Fibroblast of mammary gland (primary cell): ENCODE data around the gene MSI2.

Experiments
- DNase-seq: peaks from one replicate; pipeline ENCODE4 v3.0.0-alpha.2; 2010; ENCODE audit warnings: low read depth
- H3K4me3 ChIP-seq: 2 replicates; pipeline ENCODE4 v1.5.1; 2011; ENCODE audit warnings: low read depth, mild to moderate bottlenecking, low read length, moderate library complexity; ENCODE audit not compliant: control insufficient read depth
- CTCF ChIP-seq: conservative IDR thresholded peaks from 2 replicates; pipeline ENCODE4 v1.5.1; 2011; ENCODE audit warnings: low read depth, low read length, inconsistent platforms; ENCODE audit not compliant: control insufficient read depth, insufficient read depth

The MSI2 gene

GRCh38 chr17:57487573-57487972 is 231.2 kb downstream of the MSI2 start:
- no peak for DNase-seq
- H3K4me3 ChIP-seq, result no peak overlapping the region
- no peak for TF ChIP-seq CTCF

- TF ChIP-seq CTCF, result no peak
- DNase-seq, result no peak
Observed at GRCh38 chr17:57488856-57489255, 232.5 kb downstream of the MSI2 start.

GRCh38 chr17:57489321-57489720 is 233.0 kb downstream of the MSI2 start:
- no peak overlapping the region for H3K4me3 ChIP-seq
- DNase-seq, result no peak
- TF ChIP-seq CTCF, result no peak

More at GRCh38 chr17:57488856-57489255, 232.5 kb downstream of the MSI2 start:
- no peak overlapping the region for H3K4me3 ChIP-seq

- DNase-seq, result no peak
- no peak overlapping the region for H3K4me3 ChIP-seq
Observed at GRCh38 chr17:57490111-57490845, 234.0 kb downstream of the MSI2 start.

GRCh38 chr17:57490890-57491289 is 234.6 kb downstream of the MSI2 start:
- H3K4me3 ChIP-seq, result no peak overlapping the region
- no peak for TF ChIP-seq CTCF
- no peak for DNase-seq

More at GRCh38 chr17:57490111-57490845, 234.0 kb downstream of the MSI2 start:
- no peak for TF ChIP-seq CTCF

GRCh38 chr17:57493171-57493570 is 236.8 kb downstream of the MSI2 start:
- TF ChIP-seq CTCF, result no peak
- no peak for DNase-seq
- no peak overlapping the region for H3K4me3 ChIP-seq

- no peak for DNase-seq
- TF ChIP-seq CTCF, result no peak
- H3K4me3 ChIP-seq, result no peak overlapping the region
Observed at GRCh38 chr17:57493625-57494024, 237.3 kb downstream of the MSI2 start.
